SK-N-SH (cell line): ENCODE data around the gene DNAJC1. TPM values are rescaled to one million over a fixed set of nuclear protein-coding genes. Genes with fewer than 3 reads are reported as not detected.

ENCODE experiments used
- CTCF ChIA-PET: fragments of 300-600, 350-600 bp; formaldehyde crosslinking; extraction: SDS; loops from one replicate; lab custom pipeline; 2021; lab: Yijun Ruan, JAX
- POLR2A ChIA-PET: fragments of 350-600 bp; sonication (Branson Sonifier 250); formaldehyde crosslinking; extraction: SDS; loops from one replicate; lab custom pipeline; 2020; ENCODE audit warnings: antibody characterized with exemption, inconsistent platforms; lab: Yijun Ruan, JAX
- DNase-seq: peaks from one replicate; pipeline ENCODE4 v3.0.0; 2012
- H2AFZ ChIP-seq: fragments of 200-600 bp; sonication (generic); 2 replicates; pipeline ENCODE4 v1.8.1; 2016; ENCODE audit warnings: antibody characterized with exemption, mild to moderate bottlenecking, low read depth
- H3F3A ChIP-seq: fragments of 200-600 bp; sonication (generic); replicated peaks from 2 replicates; pipeline ENCODE3; 2016; ENCODE audit warnings: antibody characterized with exemption, mild to moderate bottlenecking; ENCODE audit not compliant: insufficient read depth
- H3K27ac ChIP-seq, 2 experiments: fragments of 200-500 bp in 1 of 2; fragments of 200-600 bp in 1 of 2; sonication (Bioruptor generic) in 1 of 2; sonication (generic), shearing (Covaris generic) in 1 of 2; 2 replicates each; pipeline versions ENCODE4 v1.5.1 to v1.6.1; 2014 to 2016; ENCODE audit warnings: low read depth in 2 of 2, inconsistent platforms in 1 of 2, low read length in 1 of 2, mild to moderate bottlenecking in 1 of 2, mixed read lengths in 1 of 2
- H3K27me3 ChIP-seq: fragments of 200-600 bp; sonication (generic), shearing (Covaris generic); 2 replicates; pipeline ENCODE4 v1.6.1; 2016; ENCODE audit warnings: mixed run types; ENCODE audit not compliant: insufficient read depth
- H3K36me3 ChIP-seq, 2 experiments: fragments of 200-500 bp in 1 of 2; fragments of 200-600 bp in 1 of 2; sonication (Bioruptor generic) in 1 of 2; sonication (generic) in 1 of 2; replicated peaks in 1 of 2; 2 replicates each; pipeline versions ENCODE3 to v1.5.1; 2014 to 2016; ENCODE audit warnings: low read length in 1 of 2, mild to moderate bottlenecking in 1 of 2; ENCODE audit not compliant: insufficient read depth in 2 of 2, control insufficient read depth in 1 of 2
- H3K4me1 ChIP-seq, 2 experiments: fragments of 200-500 bp in 1 of 2; fragments of 200-600 bp in 1 of 2; sonication (Bioruptor generic) in 1 of 2; sonication (generic), shearing (Covaris generic) in 1 of 2; 2 replicates each; pipeline versions ENCODE4 v1.5.1 to v1.6.1; 2014 to 2016; ENCODE audit warnings: low read depth in 1 of 2, low read length in 1 of 2, mixed run types in 1 of 2; ENCODE audit not compliant: insufficient read depth in 2 of 2, control insufficient read depth in 1 of 2
- H3K4me2 ChIP-seq: fragments of 200-600 bp; sonication (generic), shearing (Covaris generic); 2 replicates; pipeline ENCODE4 v1.6.1; 2017; ENCODE audit warnings: mixed run types
- H3K4me3 ChIP-seq, 2 experiments: fragments of 200-500 bp in 1 of 2; fragments of 200-600 bp in 1 of 2; sonication (Bioruptor generic) in 1 of 2; sonication (generic), shearing (Covaris generic) in 1 of 2; 2 replicates each; pipeline versions ENCODE4 v1.5.1 to v1.8.1; 2014 to 2016; ENCODE audit warnings: low read depth in 2 of 2, inconsistent platforms in 1 of 2, low read length in 1 of 2, mild to moderate bottlenecking in 1 of 2, mixed read lengths in 1 of 2, moderate library complexity in 1 of 2
- H3K79me2 ChIP-seq: fragments of 200-600 bp; sonication (generic); 2 replicates; pipeline ENCODE4 v1.8.1; 2017; ENCODE audit warnings: mild to moderate bottlenecking; ENCODE audit not compliant: insufficient read depth
- H3K9ac ChIP-seq: fragments of 200-600 bp; sonication (generic); 2 replicates; pipeline ENCODE4 v1.6.1; 2017; ENCODE audit warnings: mixed run types
- H3K9me2 ChIP-seq: fragments of 200-600 bp; sonication (generic); 2 replicates; pipeline ENCODE4 v1.6.1; 2017; ENCODE audit warnings: mixed run types
- H3K9me3 ChIP-seq: fragments of 200-600 bp; sonication (generic); 2 replicates; pipeline ENCODE4 v1.6.1; 2017; ENCODE audit warnings: mixed run types, mild to moderate bottlenecking, moderate library complexity
- H4K20me1 ChIP-seq: fragments of 200-600 bp; sonication (generic); 2 replicates; pipeline ENCODE4 v1.6.1; 2017; ENCODE audit warnings: mild to moderate bottlenecking, mixed run types; ENCODE audit not compliant: insufficient read depth
- FOSL2 ChIP-seq: IDR thresholded peaks from 2 replicates; pipeline ENCODE4 v1.4.0; 2012; ENCODE audit warnings: low read depth, mild to moderate bottlenecking, moderate library complexity, borderline replicate concordance
- GABPA ChIP-seq: IDR thresholded peaks from 2 replicates; pipeline ENCODE4 v1.4.0; 2012; ENCODE audit warnings: low read depth, mild to moderate bottlenecking
- GATA2 ChIP-seq: sonication (generic); formaldehyde crosslinking; IDR thresholded peaks from 2 replicates; pipeline ENCODE4 v1.5.0; 2020; ENCODE audit warnings: mild to moderate bottlenecking, missing genetic modification reagents
- NFIC ChIP-seq: IDR thresholded peaks from 2 replicates; pipeline ENCODE4 v1.4.0; 2012; ENCODE audit warnings: borderline replicate concordance
- RAD21 ChIP-seq: IDR thresholded peaks from 2 replicates; pipeline ENCODE4 v1.6.1; 2012; ENCODE audit warnings: mild to moderate bottlenecking, low read length
- RCOR1 ChIP-seq: fragments of 150-350 bp; IDR thresholded peaks from 2 replicates; pipeline ENCODE4 v1.6.1; 2017; ENCODE audit warnings: antibody characterized with exemption, low read length
- RXRA ChIP-seq: IDR thresholded peaks from 2 replicates; pipeline ENCODE4 v1.4.0; 2012; ENCODE audit warnings: low read depth, mild to moderate bottlenecking, borderline replicate concordance
- SMC3 ChIP-seq: IDR thresholded peaks from 2 replicates; pipeline ENCODE4 v1.6.1; 2012; ENCODE audit warnings: low read depth, low read length, improper control_type of control experiment
- TEAD4 ChIP-seq: IDR thresholded peaks from 2 replicates; pipeline ENCODE4 v1.4.0; 2012; ENCODE audit warnings: mild to moderate bottlenecking, borderline replicate concordance; ENCODE audit not compliant: insufficient read depth
- WGBS: methylation state at CpG from one replicate; pipeline ENCODE4 v1.1.6; 2017; ENCODE audit warnings: low lambda C conversion rate; 5-methylcytosine and 5-hydroxymethylcytosine counted together
- polyA plus RNA-seq, 3 experiments: library from polyadenylated mRNA; depleted of rRNA; stranded (reverse); fragments of >200 nt; gene quantifications; 2 replicates each; pipeline ENCODE4 v1.2.3, GENCODE V29; 2012
- TF ChIP-seq, protein P1 (sequence below): fragments of 150-350 bp; IDR thresholded peaks from 2 replicates; pipeline ENCODE4 v1.6.1; 2017; ENCODE audit warnings: antibody characterized with exemption, low read length, low read depth, borderline replicate concordance
- TF ChIP-seq, protein P2 (sequence below): fragments of 150-350 bp; IDR thresholded peaks from 2 replicates; pipeline ENCODE4 v1.6.1; 2016; ENCODE audit warnings: mild to moderate bottlenecking, low read depth, low read length
- TF ChIP-seq, protein P3 (sequence below): IDR thresholded peaks from 2 replicates; pipeline ENCODE4 v1.4.0; 2012; ENCODE audit warnings: low read depth, borderline replicate concordance
- TF ChIP-seq, protein P4 (sequence below): IDR thresholded peaks from 2 replicates; pipeline ENCODE4 v1.6.1; 2012; ENCODE audit warnings: mild to moderate bottlenecking, low read depth, low read length, moderate library complexity
- TF ChIP-seq, protein P5 (sequence below): IDR thresholded peaks from 2 replicates; pipeline ENCODE4 v1.4.0; 2012; ENCODE audit warnings: low read depth

The DNAJC1 gene
- polyA plus RNA-seq, 1 of the 3 experiments (the other 2 are of a cell fraction): 9.3 TPM

DNA sequence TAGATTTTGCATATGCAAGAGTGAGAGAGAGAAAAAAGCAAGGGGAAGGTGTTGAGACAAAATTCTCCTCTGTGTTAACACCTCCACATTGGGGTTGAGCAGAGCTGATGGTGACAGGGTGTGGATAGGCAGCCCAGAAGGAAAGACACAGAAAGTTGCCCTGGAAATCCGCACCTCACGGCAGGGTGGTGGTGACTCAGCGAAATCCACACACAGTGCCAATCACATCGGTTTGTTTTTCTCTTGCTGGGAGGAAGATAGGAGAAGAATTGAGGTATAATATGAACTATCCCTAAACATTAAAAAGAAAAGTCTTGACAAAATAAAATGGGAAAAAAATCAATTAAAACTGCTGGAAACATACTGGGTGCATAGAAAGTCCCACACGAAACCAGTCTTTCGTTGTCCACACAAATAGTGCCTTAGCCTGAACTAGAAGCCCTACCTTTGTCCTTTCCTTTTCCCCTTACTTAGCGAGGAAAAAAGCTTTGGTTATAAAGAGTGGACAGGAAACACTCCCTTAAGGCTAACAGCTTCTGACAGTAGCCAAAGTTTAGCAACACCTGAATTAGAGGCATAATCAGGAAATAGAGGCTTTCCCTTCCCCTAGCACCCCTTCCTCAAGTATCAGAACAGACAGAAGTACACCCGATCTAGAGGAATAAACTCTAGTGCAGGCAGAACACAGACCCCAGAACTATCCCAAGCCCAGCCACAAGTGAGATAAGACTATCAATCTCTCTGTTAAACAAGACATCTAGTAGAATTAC lies 39.2 kb upstream of the DNAJC1 start:
- no peaks in the 10 kb centered on the region for H3K36me3 ChIP-seq
- CTCF ChIA-PET: no interaction called here
- no peak overlapping the region for H3K4me2 ChIP-seq
- DNase-seq: no peak
- no peaks in the 10 kb centered on the region for H3K27me3 ChIP-seq
- no peaks in the 10 kb centered on the region for H3F3A ChIP-seq
- H3K79me2 ChIP-seq: no peaks in the 10 kb centered on the region
- no peak overlapping the region for H3K4me3 ChIP-seq
- H3K4me1 ChIP-seq: no peaks in the 10 kb centered on the region
- POLR2A ChIA-PET: no interaction called here
- WGBS: 50% methylated on average over 8 of the region's 8 CpGs
- H4K20me1 ChIP-seq: no peaks in the 10 kb centered on the region
- no peaks in the 10 kb centered on the region for H3K9me2 ChIP-seq
- H3K9me3 ChIP-seq: no peaks in the 10 kb centered on the region
- no peak overlapping the region for H2AFZ ChIP-seq
- H3K27ac ChIP-seq: no peak overlapping the region
- H3K9ac ChIP-seq: no peak overlapping the region
- TF ChIP-seq GATA2 (CRISPR knock-in tag): no peak
- TF ChIP-seq, protein P1, sequence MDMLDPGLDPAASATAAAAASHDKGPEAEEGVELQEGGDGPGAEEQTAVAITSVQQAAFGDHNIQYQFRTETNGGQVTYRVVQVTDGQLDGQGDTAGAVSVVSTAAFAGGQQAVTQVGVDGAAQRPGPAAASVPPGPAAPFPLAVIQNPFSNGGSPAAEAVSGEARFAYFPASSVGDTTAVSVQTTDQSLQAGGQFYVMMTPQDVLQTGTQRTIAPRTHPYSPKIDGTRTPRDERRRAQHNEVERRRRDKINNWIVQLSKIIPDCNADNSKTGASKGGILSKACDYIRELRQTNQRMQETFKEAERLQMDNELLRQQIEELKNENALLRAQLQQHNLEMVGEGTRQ: no peak
- TF ChIP-seq SMC3: no peak
- TF ChIP-seq, protein P2, sequence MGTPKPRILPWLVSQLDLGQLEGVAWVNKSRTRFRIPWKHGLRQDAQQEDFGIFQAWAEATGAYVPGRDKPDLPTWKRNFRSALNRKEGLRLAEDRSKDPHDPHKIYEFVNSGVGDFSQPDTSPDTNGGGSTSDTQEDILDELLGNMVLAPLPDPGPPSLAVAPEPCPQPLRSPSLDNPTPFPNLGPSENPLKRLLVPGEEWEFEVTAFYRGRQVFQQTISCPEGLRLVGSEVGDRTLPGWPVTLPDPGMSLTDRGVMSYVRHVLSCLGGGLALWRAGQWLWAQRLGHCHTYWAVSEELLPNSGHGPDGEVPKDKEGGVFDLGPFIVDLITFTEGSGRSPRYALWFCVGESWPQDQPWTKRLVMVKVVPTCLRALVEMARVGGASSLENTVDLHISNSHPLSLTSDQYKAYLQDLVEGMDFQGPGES: no peak
- TF ChIP-seq RXRA: no peak
- TF ChIP-seq RCOR1: no peak
- TF ChIP-seq, protein P3, sequence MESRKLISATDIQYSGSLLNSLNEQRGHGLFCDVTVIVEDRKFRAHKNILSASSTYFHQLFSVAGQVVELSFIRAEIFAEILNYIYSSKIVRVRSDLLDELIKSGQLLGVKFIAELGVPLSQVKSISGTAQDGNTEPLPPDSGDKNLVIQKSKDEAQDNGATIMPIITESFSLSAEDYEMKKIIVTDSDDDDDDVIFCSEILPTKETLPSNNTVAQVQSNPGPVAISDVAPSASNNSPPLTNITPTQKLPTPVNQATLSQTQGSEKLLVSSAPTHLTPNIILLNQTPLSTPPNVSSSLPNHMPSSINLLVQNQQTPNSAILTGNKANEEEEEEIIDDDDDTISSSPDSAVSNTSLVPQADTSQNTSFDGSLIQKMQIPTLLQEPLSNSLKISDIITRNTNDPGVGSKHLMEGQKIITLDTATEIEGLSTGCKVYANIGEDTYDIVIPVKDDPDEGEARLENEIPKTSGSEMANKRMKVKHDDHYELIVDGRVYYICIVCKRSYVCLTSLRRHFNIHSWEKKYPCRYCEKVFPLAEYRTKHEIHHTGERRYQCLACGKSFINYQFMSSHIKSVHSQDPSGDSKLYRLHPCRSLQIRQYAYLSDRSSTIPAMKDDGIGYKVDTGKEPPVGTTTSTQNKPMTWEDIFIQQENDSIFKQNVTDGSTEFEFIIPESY: no peak
- no peak for TF ChIP-seq RAD21
- no peak for TF ChIP-seq FOSL2
- TF ChIP-seq, protein P4, sequence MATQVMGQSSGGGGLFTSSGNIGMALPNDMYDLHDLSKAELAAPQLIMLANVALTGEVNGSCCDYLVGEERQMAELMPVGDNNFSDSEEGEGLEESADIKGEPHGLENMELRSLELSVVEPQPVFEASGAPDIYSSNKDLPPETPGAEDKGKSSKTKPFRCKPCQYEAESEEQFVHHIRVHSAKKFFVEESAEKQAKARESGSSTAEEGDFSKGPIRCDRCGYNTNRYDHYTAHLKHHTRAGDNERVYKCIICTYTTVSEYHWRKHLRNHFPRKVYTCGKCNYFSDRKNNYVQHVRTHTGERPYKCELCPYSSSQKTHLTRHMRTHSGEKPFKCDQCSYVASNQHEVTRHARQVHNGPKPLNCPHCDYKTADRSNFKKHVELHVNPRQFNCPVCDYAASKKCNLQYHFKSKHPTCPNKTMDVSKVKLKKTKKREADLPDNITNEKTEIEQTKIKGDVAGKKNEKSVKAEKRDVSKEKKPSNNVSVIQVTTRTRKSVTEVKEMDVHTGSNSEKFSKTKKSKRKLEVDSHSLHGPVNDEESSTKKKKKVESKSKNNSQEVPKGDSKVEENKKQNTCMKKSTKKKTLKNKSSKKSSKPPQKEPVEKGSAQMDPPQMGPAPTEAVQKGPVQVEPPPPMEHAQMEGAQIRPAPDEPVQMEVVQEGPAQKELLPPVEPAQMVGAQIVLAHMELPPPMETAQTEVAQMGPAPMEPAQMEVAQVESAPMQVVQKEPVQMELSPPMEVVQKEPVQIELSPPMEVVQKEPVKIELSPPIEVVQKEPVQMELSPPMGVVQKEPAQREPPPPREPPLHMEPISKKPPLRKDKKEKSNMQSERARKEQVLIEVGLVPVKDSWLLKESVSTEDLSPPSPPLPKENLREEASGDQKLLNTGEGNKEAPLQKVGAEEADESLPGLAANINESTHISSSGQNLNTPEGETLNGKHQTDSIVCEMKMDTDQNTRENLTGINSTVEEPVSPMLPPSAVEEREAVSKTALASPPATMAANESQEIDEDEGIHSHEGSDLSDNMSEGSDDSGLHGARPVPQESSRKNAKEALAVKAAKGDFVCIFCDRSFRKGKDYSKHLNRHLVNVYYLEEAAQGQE: no peak
- no peak for TF ChIP-seq TEAD4
- TF ChIP-seq NFIC: no peak
- TF ChIP-seq GABPA: no peak
- TF ChIP-seq, protein P5, sequence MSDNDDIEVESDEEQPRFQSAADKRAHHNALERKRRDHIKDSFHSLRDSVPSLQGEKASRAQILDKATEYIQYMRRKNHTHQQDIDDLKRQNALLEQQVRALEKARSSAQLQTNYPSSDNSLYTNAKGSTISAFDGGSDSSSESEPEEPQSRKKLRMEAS: no peak
